ENCODE results near the gene TGFBR2.

GRCh38 chr3:30702828-30703397 lies 96.5 kb downstream of the TGFBR2 start:
- TF ChIP-seq POLR2A (IDR thresholded peaks at IDR 0.05): no peak
- no peak for TF ChIP-seq EP300 (IDR thresholded peaks at IDR 0.05)
